GM12891 (cell line): ENCODE data around the gene TEAD1.

Experiments used
- POLR2A ChIP-seq: IDR thresholded peaks from 2 replicates; pipeline ENCODE4 v1.6.1; 2011; ENCODE audit warnings: low read depth, low read length, control low read depth
- POLR2AphosphoS5 ChIP-seq: IDR thresholded peaks from 2 replicates; pipeline ENCODE4 v1.6.1; 2011; ENCODE audit warnings: low read depth, low read length, control low read depth
- SPI1 ChIP-seq: IDR thresholded peaks from 2 replicates; pipeline ENCODE4 v1.6.1; 2011; ENCODE audit warnings: low read depth, low read length, control low read depth
- TAF1 ChIP-seq: IDR thresholded peaks from 2 replicates; pipeline ENCODE4 v1.6.1; 2011; ENCODE audit warnings: low read depth, low read length, control low read depth

- TF ChIP-seq POLR2A (no peak), SPI1 (no peak), POLR2AphosphoS5 (no peak), TAF1 (no peak)
Measured at GRCh38 chr11:12655842-12656241, 18.4 kb upstream of the TEAD1 start.
